GM21619 (cell line): ENCODE data around the gene RMND5A.
A peak's percentile ranks its signal among the peaks of the same experiment; 100 is the strongest.

Experiments used
- ATAC-seq: cut with Tn5 transposase; IDR thresholded peaks from one replicate; pipeline ENCODE4 v1.9.1; 2021; ENCODE audit not compliant: unreplicated experiment

RMND5A gene

GRCh38 chr2:86790134-86790675 lies 70.1 kb downstream of the RMND5A start:
- ATAC-seq, result no peak

DNA sequence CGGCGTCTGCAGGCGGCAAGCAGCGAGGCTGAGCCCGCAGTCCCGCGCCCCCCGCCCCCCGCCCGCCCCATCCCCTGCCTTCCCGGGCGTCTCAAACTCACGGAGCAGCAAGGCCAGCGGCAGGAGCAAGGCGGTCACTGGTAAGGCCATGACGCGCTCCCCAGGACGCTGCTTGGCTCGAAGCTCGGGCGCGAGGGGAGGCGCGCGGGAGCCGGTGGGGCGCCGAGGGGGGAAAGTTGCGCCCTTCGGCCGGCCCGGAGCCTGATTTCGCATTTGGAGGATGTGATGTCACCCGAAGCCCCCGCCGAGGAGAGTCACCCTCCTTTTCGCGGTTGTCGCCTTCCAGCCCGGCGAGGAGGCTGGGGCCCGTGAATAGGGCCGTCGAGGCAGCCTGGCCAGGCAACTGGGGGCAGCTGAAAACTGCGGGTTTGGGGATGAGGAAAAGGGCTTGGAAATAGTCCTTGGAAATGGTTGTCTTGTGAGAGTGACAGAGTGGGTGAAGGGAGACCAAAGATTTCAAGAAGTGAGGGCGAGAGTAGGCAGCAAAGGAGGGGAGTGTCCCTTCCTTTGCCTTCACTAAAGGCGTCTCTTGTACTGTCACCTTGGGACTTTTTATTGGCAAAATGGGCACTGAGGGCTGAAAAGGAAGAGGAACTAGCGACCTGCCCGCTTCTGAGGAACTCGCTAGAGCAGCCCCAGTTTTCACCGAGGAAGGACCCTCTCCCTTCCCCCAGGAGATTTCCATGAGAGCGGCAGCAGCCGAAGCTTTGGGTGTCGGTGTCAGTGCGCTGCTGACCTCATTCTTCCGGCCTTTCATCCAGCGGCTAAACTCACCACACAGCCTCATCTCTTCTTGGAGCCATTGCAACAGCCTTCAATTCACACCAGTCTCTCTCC lies 70.8 kb downstream of the RMND5A start, which contains the start of gene CD8A:
Gene CD8A, minus strand, starts transcription at position 238 of the 897 bp plus-strand sequence. Its CDS starts 88 bp downstream, at position 150.
- no peak for ATAC-seq

GRCh38 chr2:86791573-86791972 lies 71.5 kb downstream of the RMND5A start:
- ATAC-seq, result no peak

DNA sequence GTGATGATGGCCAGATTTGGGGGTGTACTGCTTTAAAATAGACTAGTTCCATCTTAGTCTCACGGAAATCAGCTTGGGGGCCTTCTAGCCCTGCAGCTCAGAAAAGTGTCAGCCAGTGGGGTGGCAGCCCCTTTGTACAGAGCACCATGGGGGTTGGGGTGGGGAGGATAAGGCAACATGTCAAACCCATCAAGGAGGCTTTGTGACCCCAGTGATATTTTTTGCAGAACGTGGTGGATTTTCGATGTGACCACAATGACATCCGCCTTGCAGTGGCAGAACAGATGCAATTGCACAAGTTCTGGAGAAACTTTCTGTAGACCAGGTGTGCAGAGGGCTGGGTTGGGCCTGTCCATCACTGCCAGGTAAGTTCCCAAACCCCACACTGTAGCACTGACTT lies 73.7 kb downstream of the RMND5A start:
- ATAC-seq, result no peak

DNA sequence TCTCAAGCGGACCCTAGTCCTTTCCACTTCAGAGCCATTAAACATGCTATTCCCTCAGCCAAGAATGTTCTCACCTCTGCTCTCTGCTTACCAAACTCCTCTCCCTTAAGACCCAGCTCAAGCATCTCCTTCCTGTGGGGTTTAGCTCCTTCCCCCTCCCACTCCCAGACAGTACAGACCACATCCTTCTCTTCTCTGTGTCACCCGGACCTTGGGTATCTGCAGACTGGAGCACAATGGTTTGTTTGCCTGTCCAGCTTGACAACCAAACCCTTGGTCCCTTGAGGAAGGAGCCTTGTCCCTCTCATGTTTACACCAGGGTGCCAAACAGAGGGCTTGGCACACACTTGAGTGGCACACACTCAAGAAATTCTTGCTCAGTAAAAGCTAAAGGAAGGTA lies 74.8 kb downstream of the RMND5A start:
- ATAC-seq, result no peak

DNA sequence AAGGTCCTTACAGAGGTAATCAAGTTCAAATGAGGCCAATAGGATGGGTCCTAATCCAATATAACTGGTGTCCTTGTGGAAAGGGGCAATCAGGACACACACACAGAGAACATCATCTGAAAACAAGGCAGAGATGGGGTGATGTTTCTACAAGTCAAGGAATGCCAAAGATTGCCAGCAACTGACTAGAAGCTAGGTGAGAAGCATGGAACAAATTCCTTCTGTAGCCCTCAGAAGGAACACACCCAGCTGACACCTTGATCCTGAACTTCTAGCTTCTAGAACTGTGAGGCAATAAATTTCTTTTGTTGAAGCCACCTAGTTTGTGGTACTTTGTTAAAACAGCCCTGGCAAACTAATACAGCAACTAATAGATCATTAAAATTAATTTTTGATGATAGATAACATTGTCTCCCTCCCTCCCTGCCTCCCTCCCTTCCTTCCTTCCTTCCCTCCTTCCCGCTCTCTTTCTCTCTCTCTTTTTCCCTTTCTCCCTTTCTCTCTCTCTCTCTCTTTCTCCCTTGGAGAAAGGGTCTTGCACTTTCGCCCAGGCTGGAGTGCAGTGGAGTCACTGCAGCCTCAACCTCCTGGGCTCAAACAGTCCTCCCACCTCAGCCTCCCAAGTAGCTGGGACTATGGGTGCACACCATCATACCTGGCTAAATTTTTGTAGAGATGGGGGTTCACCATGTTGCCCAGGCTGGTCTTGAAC lies 80.9 kb downstream of the RMND5A start:
- no peak for ATAC-seq

- ATAC-seq, result no peak
These were observed 86.2 kb downstream of the RMND5A start for GRCh38 chr2:86806059-86806857.

GRCh38 chr2:86807133-86807467 lies 87.0 kb downstream of the RMND5A start:
- no peak for ATAC-seq

DNA sequence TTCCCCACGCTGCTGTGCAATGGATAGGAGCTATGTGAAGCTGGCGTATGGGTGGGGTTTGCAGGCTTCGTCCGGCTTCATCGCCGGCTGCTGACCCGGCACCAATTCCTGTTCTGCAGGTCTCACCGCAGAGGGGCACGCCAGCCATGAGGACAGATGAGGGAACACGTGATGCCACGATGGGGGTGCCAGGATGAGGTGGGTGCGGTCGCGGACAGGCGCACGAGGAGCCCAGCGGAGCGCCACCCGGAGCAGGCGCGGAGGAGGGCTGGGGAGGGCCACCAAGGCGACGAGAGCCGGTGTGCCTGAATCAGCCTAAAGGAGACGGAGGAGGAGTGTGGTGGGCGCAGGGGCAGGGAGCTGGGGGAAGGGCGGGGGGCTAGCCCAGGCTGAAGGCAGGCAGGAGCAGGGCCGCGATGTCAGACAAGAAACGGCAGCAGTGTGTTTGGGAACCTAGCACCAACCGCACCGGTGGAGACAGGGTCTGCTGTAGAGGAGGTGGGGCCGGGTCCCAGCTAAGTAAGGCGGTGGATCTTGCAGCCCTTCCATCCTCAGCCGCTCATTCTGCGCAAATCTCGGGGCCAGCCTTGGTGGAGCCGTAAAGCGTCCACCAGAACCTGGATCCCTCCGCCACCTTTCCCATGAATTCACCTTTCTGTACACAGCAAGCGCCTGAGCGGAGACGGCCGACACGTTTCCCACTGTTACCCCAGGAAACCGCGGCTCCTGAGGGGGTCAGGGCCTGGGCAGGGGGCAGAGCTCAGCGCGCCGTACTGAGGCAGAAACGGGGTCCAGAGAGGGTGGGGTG lies 87.6 kb downstream of the RMND5A start:
- ATAC-seq, result no peak

DNA sequence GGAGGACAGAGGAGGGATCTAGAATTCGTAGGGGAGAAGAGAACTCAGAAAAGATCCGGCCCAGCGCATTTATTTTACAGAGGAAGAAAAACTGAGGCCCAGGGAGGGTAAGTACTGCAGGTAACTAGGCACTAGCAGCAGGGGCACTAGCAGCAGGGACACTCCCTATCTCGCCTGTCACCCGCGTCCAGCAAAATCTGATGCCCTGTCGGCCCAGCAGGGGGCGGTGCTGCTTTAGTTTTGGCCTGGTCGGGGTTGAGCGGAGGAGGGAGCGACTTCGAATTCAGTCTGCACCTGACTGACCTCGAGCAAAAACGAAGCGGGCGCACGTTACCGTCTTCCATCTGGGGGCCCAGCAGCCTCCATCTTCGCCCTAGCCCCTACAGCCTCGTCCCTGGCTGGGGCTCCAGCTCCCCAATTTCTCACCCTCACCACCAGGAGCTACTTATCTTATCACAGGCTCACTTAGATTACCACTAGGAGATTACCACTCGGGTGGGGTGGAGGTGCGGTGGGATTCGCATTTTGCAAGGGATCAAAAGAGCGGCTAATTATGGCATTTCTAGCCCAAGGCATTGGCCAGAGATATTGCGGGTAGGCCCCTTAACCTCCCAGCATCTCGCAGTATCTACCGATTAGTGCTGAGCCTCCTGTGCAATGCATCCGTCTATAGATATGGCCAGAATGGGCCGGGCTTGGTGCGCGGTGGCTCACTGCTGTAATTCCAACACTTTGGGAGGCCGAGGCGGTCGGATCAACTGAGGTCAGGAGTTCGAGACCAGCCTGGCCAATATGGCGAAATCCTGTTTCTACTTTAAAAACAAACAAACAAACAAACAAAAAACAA lies 88.4 kb downstream of the RMND5A start:
- peak; percentile 93 for ATAC-seq

DNA sequence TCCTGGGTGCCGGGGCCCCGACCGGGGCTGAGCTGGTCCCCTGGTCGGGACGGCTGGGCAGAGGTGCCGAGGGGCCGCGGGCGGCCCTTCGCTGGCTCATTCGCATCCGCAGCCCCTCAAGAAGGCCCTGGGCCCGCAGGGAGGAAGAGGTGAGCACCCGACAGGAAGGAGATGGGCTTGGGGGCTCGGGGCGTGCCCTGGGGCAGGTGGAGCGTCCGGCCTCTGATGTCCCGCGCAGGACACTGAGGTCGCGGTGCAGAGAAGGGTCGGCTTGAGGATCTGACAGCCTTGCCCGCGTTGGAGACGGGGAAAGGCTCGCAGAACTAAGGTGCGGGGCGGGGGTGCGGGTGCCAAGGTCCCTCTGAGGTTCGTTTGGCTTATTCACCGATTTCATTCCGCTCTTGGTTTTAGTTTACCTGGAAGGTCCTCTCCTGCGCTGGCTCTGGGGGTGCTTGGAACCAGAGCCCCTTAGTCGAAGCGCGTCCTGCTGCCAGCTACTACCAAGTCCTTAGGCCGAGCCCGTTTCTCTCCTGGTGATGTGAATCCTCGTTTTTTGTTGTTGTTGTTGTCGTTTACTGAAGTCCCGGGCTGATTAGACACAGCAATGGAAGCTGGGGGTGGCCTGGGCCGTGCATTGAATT lies 89.5 kb downstream of the RMND5A start:
- no peak for ATAC-seq

DNA sequence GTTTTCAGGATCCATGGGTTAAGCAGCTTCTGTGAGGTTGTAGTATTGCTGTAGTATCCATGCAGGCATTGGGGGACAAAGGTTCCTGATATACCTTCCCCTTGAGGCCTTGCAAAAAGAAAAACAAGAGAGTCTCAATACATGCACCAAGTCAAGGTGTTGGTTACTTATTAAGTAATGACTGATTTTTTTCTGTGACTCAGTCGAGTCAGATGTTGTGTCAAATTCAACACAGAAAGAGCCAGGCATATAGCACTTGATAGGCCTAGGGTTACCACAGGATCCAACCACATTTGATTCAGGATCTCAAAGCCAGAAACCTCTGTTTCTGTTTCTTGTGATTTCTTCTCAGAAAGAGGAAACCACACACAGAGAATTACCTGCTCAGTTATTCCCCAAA lies 95.5 kb downstream of the RMND5A start:
- no peak for ATAC-seq

- no peak for ATAC-seq
These were observed 98.2 kb downstream of the RMND5A start for GRCh38 chr2:86818114-86818801.

DNA sequence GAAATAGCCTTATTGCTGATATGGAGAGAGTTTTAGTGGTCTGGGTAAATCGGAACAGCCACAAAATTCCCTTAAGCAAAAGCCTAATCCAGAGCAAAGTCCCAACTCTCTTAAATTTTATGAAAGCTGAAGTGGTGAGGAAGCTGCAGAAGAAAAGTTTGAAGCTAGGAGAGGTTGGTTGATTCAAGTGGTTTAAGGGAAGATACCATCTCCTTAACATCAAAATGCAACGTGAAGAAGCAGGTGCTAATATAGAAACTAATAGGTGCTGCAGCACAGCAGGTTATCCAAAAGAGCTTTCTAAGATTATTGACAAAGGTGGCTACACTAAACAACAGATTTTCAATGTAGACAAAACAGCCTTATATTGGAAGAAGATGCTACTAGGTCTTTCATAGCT lies 98.9 kb downstream of the RMND5A start:
- ATAC-seq, result no peak

- no peak for ATAC-seq
These were observed 101.2 kb downstream of the RMND5A start for GRCh38 chr2:86821306-86821705.

DNA sequence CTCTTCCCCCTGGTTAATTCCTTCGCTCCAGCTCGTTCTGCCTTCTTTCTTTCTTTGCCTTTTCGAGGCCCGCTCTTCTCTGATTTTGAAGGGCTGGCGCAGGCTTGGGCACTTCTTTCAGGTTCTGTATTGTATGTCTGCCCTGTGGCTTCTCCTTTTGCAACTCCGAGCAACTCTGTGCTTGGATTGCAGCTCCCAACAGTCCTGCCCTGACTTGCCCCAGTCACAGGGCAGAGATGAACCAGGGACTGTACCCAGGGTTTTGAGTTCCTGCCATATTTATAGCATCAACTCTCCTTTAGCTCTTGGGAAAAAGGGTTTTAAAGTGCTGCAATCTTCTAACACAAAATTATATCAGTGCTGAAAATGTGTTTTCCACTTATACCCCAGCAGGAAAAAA lies 101.8 kb downstream of the RMND5A start:
- no peak for ATAC-seq

- ATAC-seq, result no peak
These were observed 102.7 kb downstream of the RMND5A start for GRCh38 chr2:86822668-86823345.
